Ovary (tissue), 3 donors: ENCODE results near the gene SLC22A14.

Source experiments
- EP300 ChIP-seq: sonication (generic); formaldehyde crosslinking; IDR thresholded peaks from one replicate; pipeline ENCODE4 v1.6.1; 2017; ENCODE audit warnings: antibody characterized with exemption
- POLR2A ChIP-seq: fragments of 450-650 bp; IDR thresholded peaks from one replicate; pipeline ENCODE4 v1.6.1; 2017; ENCODE audit warnings: antibody characterized with exemption, mild to moderate bottlenecking, moderate library complexity
- TF ChIP-seq, protein P1 (sequence below), 3 donors: fragments of 450-650 bp in 2 of 3; fragments of 200-600 bp in 1 of 3; IDR thresholded peaks; one replicate each; pipeline versions ENCODE4 v1.5.1 to v1.8.0; 2016 to 2022; ENCODE audit warnings: antibody characterized with exemption in 3 of 3, mild to moderate bottlenecking in 1 of 3
- donor health status: DM: no; HTN: no; CAD: no.

DNA sequence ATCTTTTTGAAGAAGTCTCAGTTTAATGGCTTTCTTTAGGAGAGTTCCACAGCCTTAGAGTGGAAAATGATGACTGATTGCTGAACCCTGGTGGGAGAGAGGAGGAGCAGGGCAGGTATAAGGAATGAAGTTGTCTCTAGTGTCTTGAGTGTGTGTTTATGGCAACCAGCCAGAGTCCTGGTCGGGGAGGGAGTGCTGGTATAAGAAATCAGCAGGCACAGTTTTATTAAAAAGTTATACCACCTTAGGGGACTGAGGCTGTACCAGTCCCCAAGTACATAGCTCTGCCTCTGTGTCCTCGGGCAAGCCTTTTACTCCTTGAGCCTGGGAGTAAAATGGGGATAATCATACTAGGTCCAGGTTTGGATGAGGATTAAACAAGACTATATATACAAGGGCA lies 29.8 kb downstream of the SLC22A14 start:
- TF ChIP-seq, protein P1, sequence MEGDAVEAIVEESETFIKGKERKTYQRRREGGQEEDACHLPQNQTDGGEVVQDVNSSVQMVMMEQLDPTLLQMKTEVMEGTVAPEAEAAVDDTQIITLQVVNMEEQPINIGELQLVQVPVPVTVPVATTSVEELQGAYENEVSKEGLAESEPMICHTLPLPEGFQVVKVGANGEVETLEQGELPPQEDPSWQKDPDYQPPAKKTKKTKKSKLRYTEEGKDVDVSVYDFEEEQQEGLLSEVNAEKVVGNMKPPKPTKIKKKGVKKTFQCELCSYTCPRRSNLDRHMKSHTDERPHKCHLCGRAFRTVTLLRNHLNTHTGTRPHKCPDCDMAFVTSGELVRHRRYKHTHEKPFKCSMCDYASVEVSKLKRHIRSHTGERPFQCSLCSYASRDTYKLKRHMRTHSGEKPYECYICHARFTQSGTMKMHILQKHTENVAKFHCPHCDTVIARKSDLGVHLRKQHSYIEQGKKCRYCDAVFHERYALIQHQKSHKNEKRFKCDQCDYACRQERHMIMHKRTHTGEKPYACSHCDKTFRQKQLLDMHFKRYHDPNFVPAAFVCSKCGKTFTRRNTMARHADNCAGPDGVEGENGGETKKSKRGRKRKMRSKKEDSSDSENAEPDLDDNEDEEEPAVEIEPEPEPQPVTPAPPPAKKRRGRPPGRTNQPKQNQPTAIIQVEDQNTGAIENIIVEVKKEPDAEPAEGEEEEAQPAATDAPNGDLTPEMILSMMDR (IDR thresholded peaks at IDR 0.05), result no peak
- TF ChIP-seq POLR2A (no peak), EP300 (no peak)
